Activated naive CD8-positive, alpha-beta T cell treated with anti-CD3 and anti-CD28 coated beads for 36 hours (primary cell): ENCODE data around the gene SYNE1. TPM values are rescaled to one million over a fixed set of nuclear protein-coding genes. Genes with fewer than 3 reads are reported as not detected.
"Not testable (repeated sequence)": the region's sequence is repeated elsewhere in the genome, so short reads cannot be mapped to it uniquely, and the experiment has no call there.

Experiments
- DNase-seq: peaks from one replicate; pipeline ENCODE4 v3.0.0; 2021
- H3K27ac Mint-ChIP-seq: one replicate; pipeline ENCODE4 v1.8.0; 2022; ENCODE audit warnings: mild to moderate bottlenecking, moderate library complexity, mixed read lengths
- H3K27me3 Mint-ChIP-seq: one replicate; pipeline ENCODE4 v1.8.0; 2022; ENCODE audit warnings: mild to moderate bottlenecking, mixed read lengths
- H3K36me3 Mint-ChIP-seq: one replicate; pipeline ENCODE4 v1.8.0; 2021; ENCODE audit warnings: mild to moderate bottlenecking, mixed read lengths
- H3K4me1 Mint-ChIP-seq: one replicate; pipeline ENCODE4 v1.8.0; 2021; ENCODE audit warnings: mixed read lengths
- H3K4me3 Mint-ChIP-seq: one replicate; pipeline ENCODE4 v1.8.0; 2022; ENCODE audit warnings: mild to moderate bottlenecking, moderate library complexity, mixed read lengths
- H3K9me3 Mint-ChIP-seq: one replicate; pipeline ENCODE4 v1.8.0; 2022; ENCODE audit warnings: mixed read lengths
- total RNA-seq, 2 experiments: library from RNA; stranded (reverse); gene quantifications; one replicate each; pipeline ENCODE4 v1.2.3, GENCODE V29; 2021

The SYNE1 gene
- total RNA-seq, 2 experiments from 2014 or later = 21.9 to 26.7 TPM

- Mint-ChIP-seq H3K4me1 (peaks cover 9% of the 10 kb centered on the region), H3K9me3 (no peaks in the 10 kb centered on the region), H3K4me3 (peak overlapping the region; percentile 44), H3K27me3 (peaks cover 46% of the 10 kb centered on the region), H3K27ac (no peak overlapping the region), H3K36me3 (no peaks in the 10 kb centered on the region)
- DNase-seq = peak; percentile 7
Observed at GRCh38 chr6:152636609-152637295, 410 bp downstream of the SYNE1 start.

GRCh38 chr6:152636021-152636608, 1.0 kb downstream of the SYNE1 start:
- H3K36me3 Mint-ChIP-seq = no peaks in the 10 kb centered on the region
- no peak for DNase-seq
- peaks cover 46% of the 10 kb centered on the region for H3K27me3 Mint-ChIP-seq
- H3K4me3 Mint-ChIP-seq = peak overlapping the region; percentile 44
- no peaks in the 10 kb centered on the region for H3K9me3 Mint-ChIP-seq
- no peak overlapping the region for H3K27ac Mint-ChIP-seq
- H3K4me1 Mint-ChIP-seq = peaks cover 9% of the 10 kb centered on the region

GRCh38 chr6:152634773-152635172, 2.4 kb downstream of the SYNE1 start:
- DNase-seq = no peak
- Mint-ChIP-seq H3K4me1 (peaks cover 9% of the 10 kb centered on the region), H3K27me3 (peaks cover 43% of the 10 kb centered on the region), H3K36me3 (no peaks in the 10 kb centered on the region), H3K9me3 (no peaks in the 10 kb centered on the region), H3K27ac (no peak overlapping the region), H3K4me3 (no peak overlapping the region)

GRCh38 chr6:152632121-152632782, 4.9 kb downstream of the SYNE1 start:
- Mint-ChIP-seq H3K27ac (no peak overlapping the region), H3K9me3 (no peaks in the 10 kb centered on the region), H3K36me3 (no peaks in the 10 kb centered on the region), H3K4me3 (no peak overlapping the region), H3K4me1 (peaks cover 9% of the 10 kb centered on the region), H3K27me3 (peaks cover 28% of the 10 kb centered on the region)
- no peak for DNase-seq

GRCh38 chr6:152631376-152631775, 5.8 kb downstream of the SYNE1 start:
- no peak overlapping the region for H3K27ac Mint-ChIP-seq
- no peaks in the 10 kb centered on the region for H3K36me3 Mint-ChIP-seq
- no peak overlapping the region for H3K4me3 Mint-ChIP-seq
- H3K4me1 Mint-ChIP-seq = peaks cover 8% of the 10 kb centered on the region
- DNase-seq = no peak
- H3K27me3 Mint-ChIP-seq = peaks cover 24% of the 10 kb centered on the region
- H3K9me3 Mint-ChIP-seq = no peaks in the 10 kb centered on the region

GRCh38 chr6:152630832-152631231, 6.3 kb downstream of the SYNE1 start:
- H3K4me3 Mint-ChIP-seq = no peak overlapping the region
- H3K36me3 Mint-ChIP-seq = no peaks in the 10 kb centered on the region
- no peaks in the 10 kb centered on the region for H3K9me3 Mint-ChIP-seq

GRCh38 chr6:152625213-152625612, 11.9 kb downstream of the SYNE1 start:
- Mint-ChIP-seq H3K36me3 (no peaks in the 10 kb centered on the region), H3K4me1 (no peaks in the 10 kb centered on the region), H3K27ac (no peak overlapping the region), H3K4me3 (no peak overlapping the region), H3K9me3 (no peaks in the 10 kb centered on the region), H3K27me3 (peaks cover 8% of the 10 kb centered on the region)
- no peak for DNase-seq

More at GRCh38 chr6:152630832-152631231, 6.3 kb downstream of the SYNE1 start:
- Mint-ChIP-seq H3K27me3 (peaks cover 21% of the 10 kb centered on the region), H3K4me1 (peaks cover 3% of the 10 kb centered on the region), H3K27ac (no peak overlapping the region)
- no peak for DNase-seq

GRCh38 chr6:152614776-152615175, 22.4 kb downstream of the SYNE1 start:
- H3K27ac Mint-ChIP-seq, H3K9me3 Mint-ChIP-seq, H3K4me1 Mint-ChIP-seq, DNase-seq, H3K4me3 Mint-ChIP-seq, H3K27me3 Mint-ChIP-seq, H3K36me3 Mint-ChIP-seq: not testable (repeated sequence)

- DNase-seq = no peak
- Mint-ChIP-seq H3K27ac (no peak overlapping the region), H3K9me3 (no peaks in the 10 kb centered on the region), H3K4me1 (no peaks in the 10 kb centered on the region), H3K4me3 (no peak overlapping the region), H3K36me3 (no peaks in the 10 kb centered on the region), H3K27me3 (peaks cover 4% of the 10 kb centered on the region)
Observed at GRCh38 chr6:152609125-152609670, 28.0 kb downstream of the SYNE1 start.

GRCh38 chr6:152605941-152606340, 31.2 kb downstream of the SYNE1 start:
- H3K9me3 Mint-ChIP-seq = no peaks in the 10 kb centered on the region
- no peak overlapping the region for H3K4me3 Mint-ChIP-seq
- no peak for DNase-seq
- no peaks in the 10 kb centered on the region for H3K4me1 Mint-ChIP-seq
- peaks cover 9% of the 10 kb centered on the region for H3K27me3 Mint-ChIP-seq
- no peaks in the 10 kb centered on the region for H3K36me3 Mint-ChIP-seq
- H3K27ac Mint-ChIP-seq = peak overlapping the region; percentile 55

- Mint-ChIP-seq H3K27ac (no peak overlapping the region), H3K27me3 (peaks cover 9% of the 10 kb centered on the region)
Observed at GRCh38 chr6:152605342-152605741, 31.8 kb downstream of the SYNE1 start.

GRCh38 chr6:152603911-152604310, 33.3 kb downstream of the SYNE1 start:
- no peak overlapping the region for H3K4me3 Mint-ChIP-seq
- no peaks in the 10 kb centered on the region for H3K4me1 Mint-ChIP-seq
- DNase-seq = no peak
- no peaks in the 10 kb centered on the region for H3K9me3 Mint-ChIP-seq
- H3K36me3 Mint-ChIP-seq = no peaks in the 10 kb centered on the region
- no peak overlapping the region for H3K27ac Mint-ChIP-seq
- peaks cover 17% of the 10 kb centered on the region for H3K27me3 Mint-ChIP-seq

More at GRCh38 chr6:152605342-152605741, 31.8 kb downstream of the SYNE1 start:
- no peak overlapping the region for H3K4me3 Mint-ChIP-seq
- no peak for DNase-seq
- H3K36me3 Mint-ChIP-seq = no peaks in the 10 kb centered on the region
- H3K4me1 Mint-ChIP-seq = no peaks in the 10 kb centered on the region
- H3K9me3 Mint-ChIP-seq = no peaks in the 10 kb centered on the region

- Mint-ChIP-seq H3K9me3 (no peaks in the 10 kb centered on the region), H3K4me3 (no peak overlapping the region), H3K4me1 (no peaks in the 10 kb centered on the region), H3K36me3 (no peaks in the 10 kb centered on the region), H3K27me3 (peaks cover 14% of the 10 kb centered on the region), H3K27ac (no peak overlapping the region)
- no peak for DNase-seq
Observed at GRCh38 chr6:152600022-152600421, 37.1 kb downstream of the SYNE1 start.

- Mint-ChIP-seq H3K36me3 (no peaks in the 10 kb centered on the region), H3K4me1 (no peaks in the 10 kb centered on the region), H3K27ac (no peak overlapping the region), H3K4me3 (no peak overlapping the region), H3K9me3 (no peaks in the 10 kb centered on the region), H3K27me3 (peaks cover 14% of the 10 kb centered on the region)
- no peak for DNase-seq
Observed at GRCh38 chr6:152598901-152599537, 38.1 kb downstream of the SYNE1 start.

GRCh38 chr6:152598421-152598820, 38.7 kb downstream of the SYNE1 start:
- no peak overlapping the region for H3K27ac Mint-ChIP-seq
- no peak overlapping the region for H3K4me3 Mint-ChIP-seq
- H3K9me3 Mint-ChIP-seq = no peaks in the 10 kb centered on the region
- no peak for DNase-seq
- no peaks in the 10 kb centered on the region for H3K4me1 Mint-ChIP-seq
- H3K27me3 Mint-ChIP-seq = peaks cover 14% of the 10 kb centered on the region
- H3K36me3 Mint-ChIP-seq = no peaks in the 10 kb centered on the region
